Measurements from ENCODE around the gene ATP2A2.
A peak's percentile ranks its signal among the peaks of the same experiment; 100 is the strongest.

DNA sequence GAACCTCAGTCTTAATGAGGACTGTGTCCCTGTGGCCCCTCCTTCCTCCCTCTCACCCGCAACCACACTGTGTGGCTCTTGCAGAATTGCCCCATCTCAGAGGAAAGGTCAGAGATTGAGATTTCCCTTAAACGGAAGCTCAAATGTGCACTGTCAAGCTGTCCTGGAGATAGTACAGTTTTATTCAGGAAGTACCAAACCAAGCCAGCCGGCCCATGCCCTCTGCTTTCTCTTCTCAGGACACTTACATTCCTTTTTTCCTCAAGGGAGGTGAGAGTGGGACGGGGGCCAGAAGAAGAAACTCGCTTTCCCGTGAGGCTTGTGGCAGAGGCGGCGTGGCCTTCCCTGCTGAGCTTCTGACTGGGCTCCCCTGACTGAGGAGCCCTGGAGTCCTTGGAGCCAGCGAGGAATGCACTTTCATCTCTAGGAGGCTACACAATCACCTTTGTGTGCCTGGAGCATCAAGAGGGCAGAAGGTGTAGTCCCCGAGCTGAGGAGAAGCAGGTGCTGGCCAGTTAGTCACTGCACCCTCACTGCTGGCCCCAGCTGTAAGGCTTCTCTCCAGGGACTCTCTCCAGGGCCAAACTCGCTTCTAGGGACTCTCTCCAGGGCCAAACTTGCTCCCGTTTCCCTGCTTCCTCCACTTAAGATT lies 24.1 kb upstream of the ATP2A2 start:
- TF ChIP-seq CTCF (IDR thresholded peaks at IDR 0.05; ENCODE audit: low read depth, low read length, missing input control), result no peak
- TF ChIP-seq YY1 (IDR thresholded peaks at IDR 0.05), result no peak
- no peak for TF ChIP-seq RXRA (IDR thresholded peaks at IDR 0.05)
- TF ChIP-seq TAF1 (conservative IDR thresholded peaks at IDR 0.05), result no peak
- peak; percentile 10 for TF ChIP-seq SP1 (IDR thresholded peaks at IDR 0.05)
- no peak for TF ChIP-seq GABPA (IDR thresholded peaks at IDR 0.05 in 1 of 2, conservative IDR thresholded peaks at IDR 0.05 in 1 of 2)

Measured in liver (tissue), 3 donors.